DOHH2 (cell line): ENCODE measurements around the gene PLPP7.
A peak's percentile ranks its signal among the peaks of the same experiment; 100 is the strongest.

Experiments
- H3F3A ChIP-seq: fragments of 200-600 bp; sonication (generic), shearing (Covaris generic); 2 replicates; pipeline ENCODE4 v1.6.0; 2016; ENCODE audit warnings: antibody characterized with exemption, mild to moderate bottlenecking; ENCODE audit not compliant: control insufficient read depth, insufficient read depth
- H3K27ac ChIP-seq: fragments of 200-600 bp; sonication (generic); 2 replicates; pipeline ENCODE4 v1.5.1; 2014; ENCODE audit warnings: low read depth, mild to moderate bottlenecking, low read length, moderate library complexity
- H3K27me3 ChIP-seq: fragments of 200-600 bp; sonication (generic); 2 replicates; pipeline ENCODE4 v1.6.1; 2014; ENCODE audit warnings: mild to moderate bottlenecking, low read length, mixed read lengths; ENCODE audit not compliant: control insufficient read depth
- H3K36me3 ChIP-seq: fragments of 200-600 bp; sonication (generic); 2 replicates; pipeline ENCODE4 v1.6.1; 2014; ENCODE audit warnings: mild to moderate bottlenecking, low read length, moderate library complexity, mixed read lengths; ENCODE audit not compliant: control insufficient read depth
- H3K4me1 ChIP-seq: fragments of 200-600 bp; sonication (generic); 2 replicates; pipeline ENCODE4 v1.6.1; 2014; ENCODE audit warnings: mild to moderate bottlenecking, low read length, mixed read lengths; ENCODE audit not compliant: control insufficient read depth
- H3K4me2 ChIP-seq: fragments of 200-600 bp; sonication (generic); 2 replicates; pipeline ENCODE4 v1.6.0; 2014; ENCODE audit warnings: mild to moderate bottlenecking, low read length, moderate library complexity
- H3K4me3 ChIP-seq: fragments of 200-600 bp; sonication (generic); 2 replicates; pipeline ENCODE4 v1.5.1; 2014; ENCODE audit warnings: mild to moderate bottlenecking, low read length, mixed read lengths
- H3K79me2 ChIP-seq: fragments of 200-600 bp; sonication (generic); 2 replicates; pipeline ENCODE4 v1.6.1; 2014; ENCODE audit warnings: mild to moderate bottlenecking, low read length, mixed read lengths; ENCODE audit not compliant: control insufficient read depth
- H3K9me2 ChIP-seq: fragments of 200-600 bp; sonication (generic); replicated peaks from 2 replicates; pipeline ENCODE4 v1.6.1; 2014; ENCODE audit warnings: mild to moderate bottlenecking, low read length, mixed read lengths; ENCODE audit not compliant: control insufficient read depth
- H3K9me3 ChIP-seq: fragments of 200-600 bp; sonication (generic); 2 replicates; pipeline ENCODE4 v1.6.1; 2014; ENCODE audit warnings: antibody characterized with exemption, low read length, mixed read lengths; ENCODE audit not compliant: control insufficient read depth, insufficient read depth
- H4K20me1 ChIP-seq: fragments of 200-600 bp; sonication (generic); 2 replicates; pipeline ENCODE4 v1.6.0; 2014; ENCODE audit warnings: low read depth, mild to moderate bottlenecking, antibody characterized with exemption, low read length, moderate library complexity; ENCODE audit not compliant: control insufficient read depth, insufficient read depth
- EZH2phosphoT487 ChIP-seq: fragments of 200-600 bp; sonication (generic); IDR thresholded peaks from 2 replicates; pipeline ENCODE4 v1.6.1; 2017; ENCODE audit warnings: borderline replicate concordance, mild to moderate bottlenecking, antibody characterized with exemption, low read length, moderate library complexity, mixed read lengths
- TF ChIP-seq, protein P1 (sequence below): fragments of 200-600 bp; sonication (generic); IDR thresholded peaks from one replicate; pipeline ENCODE4 v1.5.1; 2014; ENCODE audit warnings: antibody characterized with exemption, mild to moderate bottlenecking, low read depth, low read length; ENCODE audit not compliant: poor library complexity, severe bottlenecking

PLPP7 gene

DNA sequence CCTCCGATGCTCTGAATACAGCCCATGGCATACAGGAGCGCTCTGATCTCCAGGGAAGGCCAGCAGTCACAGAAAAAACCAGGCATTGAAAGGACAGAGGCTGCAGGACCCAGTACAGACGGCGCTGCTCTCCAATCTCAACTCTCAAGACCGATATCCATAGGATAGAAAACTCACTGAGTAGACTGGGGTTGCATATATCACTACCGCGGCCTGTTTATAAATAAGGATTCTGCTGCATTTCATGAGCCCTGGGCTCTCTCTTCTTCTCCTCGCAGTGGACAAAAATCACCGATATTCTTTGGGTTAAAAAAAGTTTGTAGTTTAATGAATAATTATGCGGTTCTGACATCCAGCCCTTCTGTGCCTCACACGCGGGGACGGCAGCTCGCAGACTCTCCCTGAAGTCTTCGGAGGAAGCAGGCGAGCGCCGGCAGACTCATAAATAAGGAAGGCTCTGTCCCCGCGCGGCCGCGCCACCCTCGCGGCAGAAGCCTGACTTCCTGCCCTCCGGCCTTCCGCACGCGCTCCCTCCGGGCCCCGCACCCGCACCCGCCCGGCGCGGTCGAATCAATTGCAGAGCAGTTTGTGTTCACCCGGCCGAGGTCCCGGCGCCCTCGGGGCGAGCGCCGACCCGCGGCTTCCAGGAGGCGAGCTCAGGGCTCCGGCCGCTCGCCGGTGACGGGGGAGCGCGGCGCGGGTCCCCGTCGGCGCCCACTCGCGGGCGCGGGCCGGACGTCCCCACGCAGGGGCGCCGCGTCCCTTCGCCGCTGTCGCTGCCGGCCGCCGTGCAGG, 13.2 kb upstream of the PLPP7 start, which contains the start of gene FAM78A:
Gene FAM78A (minus strand): TSS at position 417 of the 795 bp plus-strand sequence. CDS start 331 bp downstream, at position 86.
- Histone ChIP-seq H3K4me3 (peak within 1 kb of the TSS; percentile 96), H3K27me3 (no peaks in the 10 kb centered on the region), H3F3A (peaks cover 9% of the 10 kb centered on the region), H3K79me2 (peaks cover 52% of the 10 kb centered on the region), H3K9me3 (no peaks in the 10 kb centered on the region), H4K20me1 (no peaks in the 10 kb centered on the region), H3K4me1 (peaks cover 38% of the 10 kb centered on the region), H3K36me3 (peaks cover 43% of the 10 kb centered on the region), H3K4me2 (peak within 1 kb of the TSS; percentile 100), H3K9me2 (no peaks in the 10 kb centered on the region), H3K27ac (peak within 1 kb of the TSS; percentile 80)
- no peak for TF ChIP-seq EZH2phosphoT487

GRCh38 chr9:131276891-131277286, 12.6 kb upstream of the PLPP7 start:
- H3K4me3 ChIP-seq, result peak overlapping the region; percentile 96
- peaks cover 46% of the 10 kb centered on the region for H3K79me2 ChIP-seq
- no peaks in the 10 kb centered on the region for H3K27me3 ChIP-seq
- no peak for TF ChIP-seq EZH2phosphoT487
- TF ChIP-seq, protein P1, sequence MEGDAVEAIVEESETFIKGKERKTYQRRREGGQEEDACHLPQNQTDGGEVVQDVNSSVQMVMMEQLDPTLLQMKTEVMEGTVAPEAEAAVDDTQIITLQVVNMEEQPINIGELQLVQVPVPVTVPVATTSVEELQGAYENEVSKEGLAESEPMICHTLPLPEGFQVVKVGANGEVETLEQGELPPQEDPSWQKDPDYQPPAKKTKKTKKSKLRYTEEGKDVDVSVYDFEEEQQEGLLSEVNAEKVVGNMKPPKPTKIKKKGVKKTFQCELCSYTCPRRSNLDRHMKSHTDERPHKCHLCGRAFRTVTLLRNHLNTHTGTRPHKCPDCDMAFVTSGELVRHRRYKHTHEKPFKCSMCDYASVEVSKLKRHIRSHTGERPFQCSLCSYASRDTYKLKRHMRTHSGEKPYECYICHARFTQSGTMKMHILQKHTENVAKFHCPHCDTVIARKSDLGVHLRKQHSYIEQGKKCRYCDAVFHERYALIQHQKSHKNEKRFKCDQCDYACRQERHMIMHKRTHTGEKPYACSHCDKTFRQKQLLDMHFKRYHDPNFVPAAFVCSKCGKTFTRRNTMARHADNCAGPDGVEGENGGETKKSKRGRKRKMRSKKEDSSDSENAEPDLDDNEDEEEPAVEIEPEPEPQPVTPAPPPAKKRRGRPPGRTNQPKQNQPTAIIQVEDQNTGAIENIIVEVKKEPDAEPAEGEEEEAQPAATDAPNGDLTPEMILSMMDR, result no peak
- H3K9me3 ChIP-seq, result no peaks in the 10 kb centered on the region
- no peak overlapping the region for H3K27ac ChIP-seq
- peak overlapping the region; percentile 67 for H3K4me2 ChIP-seq
- H3K4me1 ChIP-seq, result peaks cover 32% of the 10 kb centered on the region
- H3F3A ChIP-seq, result peaks cover 5% of the 10 kb centered on the region
- H3K9me2 ChIP-seq, result no peaks in the 10 kb centered on the region
- H3K36me3 ChIP-seq, result peaks cover 37% of the 10 kb centered on the region
- no peaks in the 10 kb centered on the region for H4K20me1 ChIP-seq

DNA sequence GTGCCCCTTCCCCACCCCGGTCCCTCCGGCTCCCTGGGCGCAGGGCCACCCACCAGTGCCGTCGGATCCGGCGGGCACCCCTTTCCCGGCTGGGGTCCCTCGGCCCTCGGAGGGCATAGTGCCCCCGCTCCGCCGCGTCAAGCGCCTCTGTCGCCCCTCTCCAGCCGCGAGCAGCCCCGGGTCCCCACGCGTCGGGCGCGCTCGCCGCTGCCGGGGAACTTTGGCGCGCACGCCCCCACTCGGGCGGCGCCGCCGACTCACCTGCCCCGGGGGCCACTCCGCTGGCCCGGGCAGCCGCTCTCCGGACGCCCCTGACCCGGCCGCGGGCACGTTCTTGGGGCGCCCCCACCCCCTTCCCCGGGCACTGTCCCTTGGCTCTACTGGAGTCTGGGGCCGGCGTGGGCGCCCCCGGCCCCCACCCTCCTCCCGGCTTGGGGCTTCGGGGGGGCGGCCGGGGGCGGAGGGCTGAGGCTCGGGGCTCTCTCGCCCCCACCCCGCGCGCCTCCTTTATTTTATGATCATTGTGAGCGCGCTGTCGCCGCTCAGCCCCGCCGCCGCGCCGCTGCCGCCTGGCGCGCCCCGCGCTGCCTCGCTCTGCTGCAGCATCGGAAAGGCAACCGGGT, 12.1 kb upstream of the PLPP7 start:
- H3K4me3 ChIP-seq, result peak overlapping the region; percentile 96
- peaks cover 41% of the 10 kb centered on the region for H3K79me2 ChIP-seq
- H3K36me3 ChIP-seq, result peaks cover 34% of the 10 kb centered on the region
- peaks cover 27% of the 10 kb centered on the region for H3K4me1 ChIP-seq
- H3K27ac ChIP-seq, result no peak overlapping the region
- TF ChIP-seq EZH2phosphoT487, result no peak
- TF ChIP-seq, protein P1, result peak; percentile 39
- H3F3A ChIP-seq, result peaks cover 3% of the 10 kb centered on the region
- peak overlapping the region; percentile 67 for H3K4me2 ChIP-seq
- H3K9me3 ChIP-seq, result no peaks in the 10 kb centered on the region
- no peaks in the 10 kb centered on the region for H4K20me1 ChIP-seq
- no peaks in the 10 kb centered on the region for H3K9me2 ChIP-seq
- no peaks in the 10 kb centered on the region for H3K27me3 ChIP-seq
